Activated naive CD4-positive, alpha-beta T cell treated with anti-CD3 and anti-CD28 coated beads, Interleukin-2, amount 10 ng/mL, durations not matched to agents 7 days and 5 days (primary cell): Measurements from ENCODE around the gene TCEAL6.
A peak's percentile ranks its signal among the peaks of the same experiment; 100 is the strongest.
"Not testable (repeated sequence)": the region's sequence is repeated elsewhere in the genome, so short reads cannot be mapped to it uniquely, and the experiment has no call there.

Source experiments
- CTCF ChIA-PET: fragments of 350-600 bp; sonication (Branson Sonifier 250); formaldehyde crosslinking; loops from one replicate; lab custom pipeline; 2021; ENCODE audit warnings: antibody characterized with exemption; lab: Charles Lee
- DNase-seq: peaks from one replicate; pipeline ENCODE4 v3.0.0-alpha.2; 2020
- H3K27ac Mint-ChIP-seq: one replicate; pipeline ENCODE4 v1.8.0; 2021; ENCODE audit warnings: mild to moderate bottlenecking, moderate library complexity, mixed read lengths
- H3K27me3 Mint-ChIP-seq: one replicate; pipeline ENCODE4 v1.8.0; 2021; ENCODE audit warnings: mild to moderate bottlenecking, mixed read lengths
- H3K36me3 Mint-ChIP-seq: one replicate; pipeline ENCODE4 v1.8.0; 2021; ENCODE audit warnings: mixed read lengths
- H3K4me1 Mint-ChIP-seq: one replicate; pipeline ENCODE4 v1.8.0; 2021; ENCODE audit warnings: mixed read lengths
- H3K4me3 Mint-ChIP-seq: one replicate; pipeline ENCODE4 v1.8.0; 2021; ENCODE audit warnings: mild to moderate bottlenecking, moderate library complexity, mixed read lengths
- H3K9me3 Mint-ChIP-seq: one replicate; pipeline ENCODE4 v1.8.0; 2021; ENCODE audit warnings: mixed read lengths

The TCEAL6 gene

DNA sequence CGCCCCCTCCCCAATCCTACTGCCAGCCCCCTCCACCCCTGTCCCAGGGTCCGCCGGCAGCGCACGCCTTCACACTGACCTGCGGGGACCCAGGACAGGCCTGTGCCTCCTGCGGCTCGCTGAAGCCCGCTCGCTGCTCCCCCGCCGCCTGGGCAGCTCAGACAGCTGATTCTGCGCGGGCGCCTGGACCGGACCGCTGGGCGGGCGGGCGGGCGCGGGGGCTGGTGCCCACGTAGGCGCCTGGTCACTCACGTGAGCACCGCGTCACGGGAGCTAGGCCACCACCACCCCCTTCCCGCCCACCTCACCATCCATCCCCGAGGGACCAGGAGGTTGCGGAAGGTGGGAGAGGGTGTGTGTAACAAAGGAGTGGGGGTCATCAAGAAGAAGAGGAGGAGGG lies at the start of gene TCEAL6:
Gene TCEAL6, minus strand, starts transcription at position 208 of the 400 bp plus-strand sequence.
- H3K27ac Mint-ChIP-seq, H3K36me3 Mint-ChIP-seq, H3K9me3 Mint-ChIP-seq, CTCF ChIA-PET, H3K4me3 Mint-ChIP-seq, DNase-seq, H3K4me1 Mint-ChIP-seq: not testable (repeated sequence)
- H3K27me3 Mint-ChIP-seq, result peaks cover 22% of the 10 kb centered on the region

- H3K36me3 Mint-ChIP-seq, result no peaks in the 10 kb centered on the region
- peaks cover 3% of the 10 kb centered on the region for H3K9me3 Mint-ChIP-seq
- no peak for DNase-seq
- no peaks in the 10 kb centered on the region for H3K4me1 Mint-ChIP-seq
- no peaks in the 10 kb centered on the region for H3K27me3 Mint-ChIP-seq
- no peak overlapping the region for H3K27ac Mint-ChIP-seq
- CTCF ChIA-PET, result no interaction called here
- H3K4me3 Mint-ChIP-seq, result no peak overlapping the region
Observed at GRCh38 chrX:102185967-102186720, 43.9 kb upstream of the TCEAL6 start.

GRCh38 chrX:102155806-102156179 lies 13.5 kb upstream of the TCEAL6 start, which contains the start of gene BEX5:
Gene BEX5, minus strand, starts transcription at chrX:102155977. Its CDS starts 1,712 bp downstream, at chrX:102154265.
- peak; percentile 74 for DNase-seq

DNA sequence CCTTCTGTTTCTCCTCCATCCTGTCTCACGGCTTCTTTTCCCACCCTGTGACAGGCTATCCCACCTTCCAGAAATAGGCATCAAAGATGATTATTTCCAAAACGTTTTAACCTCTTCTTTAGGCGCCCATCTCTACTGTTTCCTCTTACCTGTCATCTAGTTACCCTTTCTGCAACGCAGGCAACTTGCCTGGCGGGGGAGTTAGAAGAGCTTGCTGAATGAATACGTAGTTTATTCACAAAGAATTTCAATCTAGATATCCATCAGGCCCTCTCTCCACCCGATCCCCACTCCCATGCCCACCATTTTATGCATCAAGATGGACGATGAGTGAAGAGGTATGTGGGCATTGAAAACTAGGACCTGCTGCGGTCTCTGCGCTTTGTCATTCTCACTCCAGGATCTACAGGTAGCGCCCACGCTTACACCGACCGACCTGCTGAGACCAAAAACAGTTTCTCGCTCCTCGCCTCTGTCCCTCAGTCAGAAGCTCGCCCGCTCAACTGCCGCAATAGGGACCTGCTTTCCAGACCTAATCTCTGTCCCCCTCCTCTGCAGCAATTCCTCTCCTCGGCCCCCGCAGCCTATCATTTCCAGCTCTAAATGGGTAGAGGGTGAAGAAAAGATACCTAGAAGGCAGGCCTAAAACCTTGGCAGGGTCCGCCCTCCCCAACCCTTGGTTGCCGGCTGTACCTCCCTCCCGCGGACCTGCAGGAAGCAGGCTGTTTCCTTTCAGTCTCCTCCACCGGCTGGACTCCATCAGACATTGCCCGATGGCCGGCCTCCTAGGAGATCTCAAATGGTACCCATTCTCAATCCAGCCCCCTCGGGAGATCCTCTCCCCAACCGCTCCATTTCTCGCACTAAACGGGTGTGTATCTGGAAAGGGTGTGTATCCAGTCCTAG lies 12.9 kb upstream of the TCEAL6 start:
- CTCF ChIA-PET, result interaction anchor here (0.7 kb wide), 1 partner anchor 87 kb away, joined by 3 read pairs; no protein-coding TSS in a partner anchor
- H3K4me3 Mint-ChIP-seq, result peak overlapping the region; percentile 97
- no peaks in the 10 kb centered on the region for H3K9me3 Mint-ChIP-seq
- peak; percentile 44 for DNase-seq
- H3K27me3 Mint-ChIP-seq, result peaks cover 8% of the 10 kb centered on the region
- H3K36me3 Mint-ChIP-seq, result no peaks in the 10 kb centered on the region
- peaks cover 19% of the 10 kb centered on the region for H3K4me1 Mint-ChIP-seq
- H3K27ac Mint-ChIP-seq, result peak overlapping the region; percentile 96

More at GRCh38 chrX:102155806-102156179, 13.5 kb upstream of the TCEAL6 start, which contains the start of gene BEX5:
- Mint-ChIP-seq H3K4me1 (peaks cover 19% of the 10 kb centered on the region), H3K27me3 (peaks cover 8% of the 10 kb centered on the region), H3K4me3 (peak within 1 kb of the TSS; percentile 97), H3K9me3 (no peaks in the 10 kb centered on the region), H3K27ac (peak within 1 kb of the TSS; percentile 96), H3K36me3 (no peaks in the 10 kb centered on the region)
- CTCF ChIA-PET, result no interaction called here

DNA sequence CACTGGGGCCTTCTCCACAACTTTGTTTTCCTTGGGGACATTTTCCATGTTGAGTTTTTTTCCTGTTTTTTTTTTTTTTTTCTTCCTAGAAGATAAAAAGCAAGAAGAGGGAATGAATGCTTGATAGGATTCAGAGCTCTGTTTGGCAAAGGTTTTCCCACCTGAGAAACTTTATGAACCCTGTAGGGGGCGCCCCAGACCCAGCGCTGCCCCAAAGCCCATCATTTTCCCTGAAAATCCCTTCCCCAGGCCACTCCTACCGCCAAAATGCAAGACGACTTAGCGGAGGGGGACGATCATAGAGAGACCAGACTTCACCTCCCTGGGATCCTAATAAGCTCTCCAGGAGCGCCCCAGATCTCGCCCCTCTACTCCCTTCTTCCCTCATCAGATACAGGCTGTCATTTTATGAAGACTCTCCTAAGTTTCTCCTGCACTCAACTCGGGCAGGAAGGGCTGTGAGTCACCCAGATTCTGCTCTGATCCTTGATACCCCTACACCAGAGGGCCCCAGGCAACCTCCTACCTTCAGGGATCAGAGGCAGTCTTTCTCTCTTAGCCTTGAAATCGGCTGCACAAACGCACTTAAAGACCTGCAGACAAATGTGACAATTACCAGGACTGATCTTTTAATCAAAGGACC lies 12.1 kb upstream of the TCEAL6 start:
- H3K4me1 Mint-ChIP-seq, result peaks cover 19% of the 10 kb centered on the region
- peak overlapping the region; percentile 96 for H3K27ac Mint-ChIP-seq
- H3K27me3 Mint-ChIP-seq, result peaks cover 8% of the 10 kb centered on the region
- CTCF ChIA-PET, result interaction anchor here (0.7 to 0.8 kb wide), 2 partner anchors 86 to 348 kb away, joined by 3 to 4 read pairs; no protein-coding TSS in a partner anchor
- H3K36me3 Mint-ChIP-seq, result no peaks in the 10 kb centered on the region
- peak overlapping the region; percentile 97 for H3K4me3 Mint-ChIP-seq
- H3K9me3 Mint-ChIP-seq, result no peaks in the 10 kb centered on the region
- peak; percentile 18 for DNase-seq

- H3K36me3 Mint-ChIP-seq, H3K4me1 Mint-ChIP-seq, CTCF ChIA-PET, H3K27ac Mint-ChIP-seq, H3K9me3 Mint-ChIP-seq, DNase-seq, H3K4me3 Mint-ChIP-seq: not testable (repeated sequence)
- H3K27me3 Mint-ChIP-seq, result peaks cover 22% of the 10 kb centered on the region
Observed at GRCh38 chrX:102141631-102142030, 650 bp downstream of the TCEAL6 start.

DNA sequence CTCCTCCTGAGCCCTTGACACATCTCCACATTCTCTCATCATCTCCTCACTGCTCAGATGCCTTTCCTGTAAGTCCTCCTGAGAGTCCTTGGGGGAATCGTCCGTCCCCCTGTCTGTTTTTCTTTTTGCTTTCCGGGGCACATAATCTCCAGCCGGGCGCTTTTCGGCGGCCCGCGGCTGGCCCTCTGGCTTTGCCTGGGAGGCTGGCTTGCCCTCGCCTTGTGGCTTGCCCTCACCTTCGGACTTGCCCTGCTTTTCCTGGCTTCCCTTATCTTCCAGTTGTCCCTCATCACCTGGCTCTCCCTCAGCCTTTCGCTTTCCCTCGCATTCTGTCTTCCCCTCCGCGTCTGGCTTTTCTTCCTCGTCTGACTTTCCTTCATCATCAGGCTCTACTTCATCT lies 1.4 kb downstream of the TCEAL6 start:
- H3K4me3 Mint-ChIP-seq, DNase-seq, H3K36me3 Mint-ChIP-seq, H3K4me1 Mint-ChIP-seq, CTCF ChIA-PET, H3K27ac Mint-ChIP-seq, H3K9me3 Mint-ChIP-seq: not testable (repeated sequence)
- peaks cover 22% of the 10 kb centered on the region for H3K27me3 Mint-ChIP-seq

GRCh38 chrX:102138064-102138463 lies 4.2 kb downstream of the TCEAL6 start:
- DNase-seq, result no peak
- Mint-ChIP-seq H3K9me3 (no peaks in the 10 kb centered on the region), H3K27ac (no peak overlapping the region), H3K4me1 (peaks cover 2% of the 10 kb centered on the region), H3K27me3 (peaks cover 20% of the 10 kb centered on the region), H3K36me3 (no peaks in the 10 kb centered on the region), H3K4me3 (no peak overlapping the region)
- CTCF ChIA-PET, result no interaction called here

DNA sequence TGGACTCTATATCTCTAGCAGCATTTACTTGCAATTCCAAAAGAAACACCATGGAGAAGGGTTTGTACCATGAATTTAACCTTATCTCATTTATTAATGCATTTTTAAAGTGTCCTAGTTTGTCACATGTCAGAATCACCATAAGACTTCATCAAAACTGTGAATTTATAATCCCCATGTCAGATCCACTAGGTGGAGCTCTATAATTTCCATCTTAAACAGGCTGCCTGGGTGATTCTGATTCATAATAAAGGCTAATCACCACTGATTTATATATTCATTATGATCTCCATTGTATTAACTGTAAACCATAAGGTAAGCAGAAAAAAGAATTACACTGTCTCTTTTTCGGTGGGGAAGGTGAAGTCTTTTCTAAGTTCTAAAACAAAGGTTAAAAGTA lies 12.8 kb downstream of the TCEAL6 start:
- Mint-ChIP-seq H3K36me3 (no peaks in the 10 kb centered on the region), H3K27ac (no peak overlapping the region), H3K9me3 (no peaks in the 10 kb centered on the region), H3K27me3 (peaks cover 28% of the 10 kb centered on the region), H3K4me3 (no peak overlapping the region), H3K4me1 (peaks cover 5% of the 10 kb centered on the region)
- CTCF ChIA-PET, result no interaction called here
- DNase-seq, result no peak

GRCh38 chrX:102126863-102127262 lies 15.4 kb downstream of the TCEAL6 start:
- no peaks in the 10 kb centered on the region for H3K36me3 Mint-ChIP-seq
- H3K4me1 Mint-ChIP-seq, result peaks cover 5% of the 10 kb centered on the region
- no peak overlapping the region for H3K4me3 Mint-ChIP-seq
- no peak for DNase-seq
- H3K9me3 Mint-ChIP-seq, result no peaks in the 10 kb centered on the region
- H3K27me3 Mint-ChIP-seq, result peaks cover 29% of the 10 kb centered on the region
- CTCF ChIA-PET, result no interaction called here
- no peak overlapping the region for H3K27ac Mint-ChIP-seq

DNA sequence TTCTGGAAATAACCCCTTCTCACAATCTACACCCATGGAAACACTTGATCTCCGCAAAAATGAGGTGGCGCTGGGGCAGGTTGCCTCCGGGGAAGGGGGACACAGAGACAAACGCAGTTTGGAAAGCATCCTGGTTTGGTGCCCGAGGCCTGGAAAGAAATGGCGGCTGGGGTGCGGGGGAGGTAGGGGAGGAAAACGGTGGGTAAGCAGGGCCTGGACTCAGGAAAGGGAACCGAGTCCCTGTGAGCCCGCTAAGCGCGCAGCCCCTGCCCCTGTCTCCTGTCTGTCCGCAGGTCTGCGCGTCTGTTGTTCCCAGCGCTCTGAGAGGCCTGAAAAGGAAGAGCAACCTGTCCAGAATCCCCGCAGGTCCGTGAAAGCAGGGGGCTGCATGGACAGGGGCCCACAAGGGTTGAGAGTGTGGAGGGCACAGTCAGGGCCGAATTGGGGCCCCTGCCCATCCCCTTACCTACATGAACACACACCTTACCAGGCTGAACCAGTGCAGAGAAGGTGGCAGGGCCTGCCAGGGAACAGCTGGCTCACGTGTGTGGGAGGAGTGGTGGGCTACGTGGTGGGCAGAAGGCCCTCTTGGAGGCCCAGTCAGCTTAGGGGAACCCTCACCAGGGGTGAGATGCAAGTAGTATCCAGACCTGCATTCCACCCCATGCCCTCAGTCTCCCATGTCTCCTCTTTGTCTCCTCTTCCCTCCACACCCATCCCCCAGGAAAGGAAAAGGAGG lies 16.0 kb downstream of the TCEAL6 start:
- CTCF ChIA-PET, DNase-seq, H3K4me1 Mint-ChIP-seq, H3K9me3 Mint-ChIP-seq, H3K36me3 Mint-ChIP-seq, H3K27ac Mint-ChIP-seq: not testable (repeated sequence)
- peaks cover 29% of the 10 kb centered on the region for H3K27me3 Mint-ChIP-seq
- H3K4me3 Mint-ChIP-seq, result peak overlapping the region; percentile 18

GRCh38 chrX:102125436-102125835 lies 16.8 kb downstream of the TCEAL6 start, which contains the start of gene TCEAL2:
Gene TCEAL2, plus strand, starts transcription at chrX:102125679. Its CDS starts 1,152 bp downstream, at chrX:102126831.
- peak; percentile 20 for DNase-seq
- peak within 1 kb of the TSS; percentile 41 for H3K4me3 Mint-ChIP-seq
- H3K36me3 Mint-ChIP-seq, H3K27ac Mint-ChIP-seq, CTCF ChIA-PET, H3K4me1 Mint-ChIP-seq, H3K9me3 Mint-ChIP-seq: not testable (repeated sequence)
- peaks cover 29% of the 10 kb centered on the region for H3K27me3 Mint-ChIP-seq

- H3K4me1 Mint-ChIP-seq, DNase-seq, CTCF ChIA-PET, H3K9me3 Mint-ChIP-seq, H3K36me3 Mint-ChIP-seq, H3K27ac Mint-ChIP-seq: not testable (repeated sequence)
- peak overlapping the region; percentile 41 for H3K4me3 Mint-ChIP-seq
- H3K27me3 Mint-ChIP-seq, result peaks cover 29% of the 10 kb centered on the region
Observed at GRCh38 chrX:102125014-102125413, 17.3 kb downstream of the TCEAL6 start.
